OCI-LY1 (cell line): Measurements from ENCODE around the gene CTTNBP2NL.
"Not testable (repeated sequence)": the region's sequence is repeated elsewhere in the genome, so short reads cannot be mapped to it uniquely, and the experiment has no call there.

ENCODE experiments used
- H2AFZ ChIP-seq: fragments of 200-600 bp; sonication (generic), shearing (Covaris generic); 2 replicates; pipeline ENCODE4 v1.6.0; 2014; ENCODE audit warnings: antibody characterized with exemption, mild to moderate bottlenecking, low read length
- H3F3A ChIP-seq: fragments of 200-600 bp; sonication (generic), shearing (Covaris generic); 2 replicates; pipeline ENCODE4 v1.6.0; 2014; ENCODE audit warnings: mild to moderate bottlenecking, antibody characterized with exemption, low read length, moderate library complexity; ENCODE audit not compliant: insufficient read depth
- H3K27ac ChIP-seq: fragments of 200-600 bp; sonication (generic); 2 replicates; pipeline ENCODE4 v1.5.1; 2014; ENCODE audit warnings: low read length, mixed run types, mild to moderate bottlenecking, low read depth; ENCODE audit not compliant: poor library complexity, severe bottlenecking
- H3K27me3 ChIP-seq: fragments of 200-600 bp; sonication (generic); 2 replicates; pipeline ENCODE4 v1.6.0; 2014; ENCODE audit warnings: antibody characterized with exemption, mild to moderate bottlenecking, low read length, moderate library complexity; ENCODE audit not compliant: insufficient read depth
- H3K36me3 ChIP-seq: fragments of 200-600 bp; sonication (generic); 2 replicates; pipeline ENCODE4 v1.6.1; 2014; ENCODE audit warnings: mild to moderate bottlenecking, antibody characterized with exemption, low read length, moderate library complexity, mixed read lengths; ENCODE audit not compliant: insufficient read depth
- H3K4me1 ChIP-seq: fragments of 200-600 bp; sonication (generic); 2 replicates; pipeline ENCODE4 v1.5.1; 2014; ENCODE audit warnings: mild to moderate bottlenecking, low read length, moderate library complexity; ENCODE audit not compliant: insufficient read depth, severe bottlenecking
- H3K4me2 ChIP-seq: fragments of 200-600 bp; sonication (generic), shearing (Covaris generic); 2 replicates; pipeline ENCODE4 v1.6.1; 2014; ENCODE audit warnings: low read length
- H3K4me3 ChIP-seq: fragments of 200-600 bp; sonication (generic); 2 replicates; pipeline ENCODE4 v1.5.1; 2014; ENCODE audit warnings: low read length, low read depth, mild to moderate bottlenecking, mixed read lengths; ENCODE audit not compliant: poor library complexity, severe bottlenecking
- H3K79me2 ChIP-seq: fragments of 200-600 bp; shearing (Covaris generic); 2 replicates; pipeline ENCODE4 v1.6.1; 2016; ENCODE audit warnings: mixed run types, low read length, mixed read lengths; ENCODE audit not compliant: insufficient read depth
- H3K9ac ChIP-seq: fragments of 200-600 bp; sonication (generic), shearing (Covaris generic); 2 replicates; pipeline ENCODE4 v1.6.1; 2014; ENCODE audit warnings: mild to moderate bottlenecking, low read length, mixed read lengths
- H3K9me2 ChIP-seq: fragments of 200-600 bp; sonication (generic), shearing (Covaris generic); 2 replicates; pipeline ENCODE4 v1.6.1; 2014; ENCODE audit warnings: low read depth, mild to moderate bottlenecking, low read length, mixed read lengths
- H3K9me3 ChIP-seq: fragments of 200-600 bp; shearing (Covaris generic); 2 replicates; pipeline ENCODE4 v1.6.1; 2014; ENCODE audit warnings: low read length, mixed read lengths
- H4K20me1 ChIP-seq: fragments of 200-600 bp; sonication (generic), shearing (Covaris generic); 2 replicates; pipeline ENCODE4 v1.6.0; 2016; ENCODE audit warnings: mild to moderate bottlenecking, low read length; ENCODE audit not compliant: insufficient read depth
- EZH2 ChIP-seq: fragments of 200-600 bp; sonication (generic), shearing (Covaris generic); IDR thresholded peaks from 2 replicates; pipeline ENCODE4 v1.8.0; 2017; ENCODE audit warnings: borderline replicate concordance, mixed run types, mild to moderate bottlenecking, antibody characterized with exemption, low read length, moderate library complexity, mixed read lengths
- TF ChIP-seq, protein P1 (sequence below): fragments of 200-600 bp; sonication (generic), shearing (Covaris generic); IDR thresholded peaks from 2 replicates; pipeline ENCODE4 v1.5.1; 2017; ENCODE audit warnings: mild to moderate bottlenecking, antibody characterized with exemption, low read length, moderate library complexity, mixed read lengths

CTTNBP2NL gene

DNA sequence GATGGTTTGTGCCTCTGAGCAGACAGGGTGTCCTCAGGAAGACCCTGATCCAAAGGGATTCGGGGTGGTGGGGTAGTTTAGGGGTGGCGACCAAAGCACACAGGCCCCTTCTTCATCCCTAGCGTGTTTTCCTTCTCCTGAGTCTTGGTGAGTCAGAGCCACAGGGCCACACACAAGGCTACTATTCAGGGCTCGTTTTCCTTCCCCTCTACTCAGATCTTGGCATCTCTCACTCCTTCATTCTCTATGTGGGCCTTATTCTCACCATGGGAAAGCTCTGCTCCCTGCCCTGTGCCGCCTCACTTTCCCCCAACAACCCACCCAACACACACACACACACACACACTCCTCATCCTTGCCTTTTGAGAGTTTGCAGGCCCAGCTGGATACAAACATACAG is 69.1 kb downstream of the CTTNBP2NL start:
- H3K9me3 ChIP-seq: no peaks in the 10 kb centered on the region
- H3K9ac ChIP-seq: no peak overlapping the region
- H3K27me3 ChIP-seq: no peaks in the 10 kb centered on the region
- no peaks in the 10 kb centered on the region for H3K36me3 ChIP-seq
- H2AFZ ChIP-seq: no peak overlapping the region
- H3K9me2 ChIP-seq: no peaks in the 10 kb centered on the region
- H3F3A ChIP-seq: no peaks in the 10 kb centered on the region
- TF ChIP-seq, protein P1, sequence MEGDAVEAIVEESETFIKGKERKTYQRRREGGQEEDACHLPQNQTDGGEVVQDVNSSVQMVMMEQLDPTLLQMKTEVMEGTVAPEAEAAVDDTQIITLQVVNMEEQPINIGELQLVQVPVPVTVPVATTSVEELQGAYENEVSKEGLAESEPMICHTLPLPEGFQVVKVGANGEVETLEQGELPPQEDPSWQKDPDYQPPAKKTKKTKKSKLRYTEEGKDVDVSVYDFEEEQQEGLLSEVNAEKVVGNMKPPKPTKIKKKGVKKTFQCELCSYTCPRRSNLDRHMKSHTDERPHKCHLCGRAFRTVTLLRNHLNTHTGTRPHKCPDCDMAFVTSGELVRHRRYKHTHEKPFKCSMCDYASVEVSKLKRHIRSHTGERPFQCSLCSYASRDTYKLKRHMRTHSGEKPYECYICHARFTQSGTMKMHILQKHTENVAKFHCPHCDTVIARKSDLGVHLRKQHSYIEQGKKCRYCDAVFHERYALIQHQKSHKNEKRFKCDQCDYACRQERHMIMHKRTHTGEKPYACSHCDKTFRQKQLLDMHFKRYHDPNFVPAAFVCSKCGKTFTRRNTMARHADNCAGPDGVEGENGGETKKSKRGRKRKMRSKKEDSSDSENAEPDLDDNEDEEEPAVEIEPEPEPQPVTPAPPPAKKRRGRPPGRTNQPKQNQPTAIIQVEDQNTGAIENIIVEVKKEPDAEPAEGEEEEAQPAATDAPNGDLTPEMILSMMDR: no peak
- TF ChIP-seq EZH2: no peak
- H3K79me2 ChIP-seq: no peaks in the 10 kb centered on the region
- H3K4me2 ChIP-seq: peak overlapping the region; percentile 77; the same call in 1 of the 2 replicates
- H4K20me1 ChIP-seq: no peaks in the 10 kb centered on the region
- peaks cover 22% of the 10 kb centered on the region for H3K4me1 ChIP-seq
- no peak overlapping the region for H3K4me3 ChIP-seq
- H3K27ac ChIP-seq: no peak overlapping the region

DNA sequence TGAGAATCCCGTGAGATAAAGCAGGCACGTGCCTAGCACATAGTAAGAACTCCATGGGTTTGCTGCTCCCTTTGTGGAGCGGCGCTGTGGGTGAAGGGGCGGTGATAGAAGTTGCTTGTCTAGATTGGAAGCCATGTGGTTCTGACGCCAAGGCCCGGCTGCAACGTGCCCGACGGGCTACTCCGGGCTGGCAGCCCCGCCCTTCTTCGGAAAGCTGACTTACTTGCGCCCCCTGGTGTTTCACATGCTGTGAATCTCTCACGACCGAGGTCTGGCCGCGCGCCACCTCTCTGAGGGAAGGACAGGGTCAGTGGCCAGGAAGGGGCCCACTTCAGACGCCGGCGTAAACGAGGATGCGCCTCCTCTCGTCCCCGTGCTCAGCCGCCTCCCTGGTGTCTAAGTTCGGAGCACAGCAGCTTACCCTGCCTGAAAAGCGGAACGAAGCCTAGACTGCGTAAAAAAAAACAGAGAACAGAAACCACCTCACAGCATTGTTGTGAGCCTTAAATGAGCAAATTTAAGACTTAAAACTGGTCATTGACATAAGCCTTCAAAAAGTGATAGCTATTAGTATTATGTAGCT is 70.2 kb downstream of the CTTNBP2NL start:
- TF ChIP-seq, protein P1: peak; percentile 93
- no peak for TF ChIP-seq EZH2
- no peaks in the 10 kb centered on the region for H3K9me3 ChIP-seq
- H3K36me3 ChIP-seq: no peaks in the 10 kb centered on the region
- peaks cover 22% of the 10 kb centered on the region for H3K4me1 ChIP-seq
- H3K4me3 ChIP-seq: peak overlapping the region; percentile 55
- H3K9me2 ChIP-seq: no peaks in the 10 kb centered on the region
- H3K27ac ChIP-seq: no peak overlapping the region
- H3K9ac ChIP-seq: peak overlapping the region; percentile 41; the same call in 1 of the 2 replicates
- H3K4me2 ChIP-seq: peak overlapping the region; percentile 77
- no peaks in the 10 kb centered on the region for H3K79me2 ChIP-seq
- peak overlapping the region; percentile 95; the same call in 1 of the 2 replicates for H2AFZ ChIP-seq
- no peaks in the 10 kb centered on the region for H4K20me1 ChIP-seq
- no peaks in the 10 kb centered on the region for H3F3A ChIP-seq
- no peaks in the 10 kb centered on the region for H3K27me3 ChIP-seq

DNA sequence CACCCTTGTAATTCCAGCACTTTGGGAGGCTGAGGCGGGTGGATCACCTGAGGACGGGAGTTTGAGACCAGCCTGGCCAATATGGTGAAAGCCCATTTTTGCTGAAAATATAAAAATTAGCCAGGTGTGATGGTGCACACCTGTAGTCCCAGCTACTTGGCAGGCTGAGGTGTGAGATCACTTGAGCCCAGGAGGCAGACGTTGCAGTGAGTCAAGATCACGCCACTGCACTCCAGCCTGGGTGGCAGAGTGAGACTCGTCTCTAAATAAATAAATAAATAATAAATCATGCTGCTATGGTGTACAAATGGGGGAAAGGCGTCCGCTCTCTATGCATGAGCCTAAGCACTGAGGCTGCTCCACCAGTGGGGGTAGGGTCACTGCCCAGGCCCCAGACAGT is 74.3 kb downstream of the CTTNBP2NL start:
- H3K4me3 ChIP-seq, H3K27me3 ChIP-seq, H4K20me1 ChIP-seq, H3K4me2 ChIP-seq, H3K79me2 ChIP-seq, H3K36me3 ChIP-seq, H3K9ac ChIP-seq, H3F3A ChIP-seq, H2AFZ ChIP-seq, H3K9me3 ChIP-seq, H3K27ac ChIP-seq, H3K9me2 ChIP-seq: not testable (repeated sequence)
- H3K4me1 ChIP-seq: peaks cover 14% of the 10 kb centered on the region

DNA sequence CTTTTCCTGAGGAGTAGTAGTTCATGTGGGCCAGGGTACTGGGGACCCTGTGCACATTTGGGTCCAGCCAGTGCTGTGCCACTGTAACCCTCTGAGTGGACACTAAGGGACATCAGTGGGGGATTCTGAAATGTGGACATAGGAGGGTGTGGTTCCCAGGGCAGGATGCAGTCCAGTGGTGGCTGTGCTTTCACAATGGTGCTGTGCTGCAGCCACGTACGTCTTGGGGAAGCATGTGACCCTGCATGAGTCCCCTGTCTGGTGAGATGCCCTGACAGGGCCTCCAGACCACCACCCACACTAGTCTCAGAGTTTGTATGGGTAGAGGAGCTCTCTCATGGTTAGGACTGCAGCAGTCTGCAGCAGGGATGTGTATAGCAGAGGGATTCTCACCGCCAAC is 75.0 kb downstream of the CTTNBP2NL start:
- Histone ChIP-seq H3K9me3 (no peaks in the 10 kb centered on the region), H3K4me3 (no peak overlapping the region), H3K79me2 (no peaks in the 10 kb centered on the region), H3K4me1 (peaks cover 7% of the 10 kb centered on the region), H3K27ac (no peak overlapping the region), H3K9me2 (no peaks in the 10 kb centered on the region), H3K36me3 (no peaks in the 10 kb centered on the region), H3K4me2 (no peak overlapping the region), H4K20me1 (no peaks in the 10 kb centered on the region), H2AFZ (no peak overlapping the region), H3K9ac (no peak overlapping the region), H3K27me3 (no peaks in the 10 kb centered on the region), H3F3A (no peaks in the 10 kb centered on the region)
- TF ChIP-seq, protein P1: no peak
- no peak for TF ChIP-seq EZH2
